Measurements from ENCODE around the gene NTNG2.

Gene NTNG2

GRCh38 chr9:132147331-132147730 lies 14.5 kb upstream of the NTNG2 start:
- DNase-seq (ENCODE audit: low read depth) = no peak

- DNase-seq (ENCODE audit: low read depth) = no peak
Observed at GRCh38 chr9:132147839-132148238, 14.0 kb upstream of the NTNG2 start.

GRCh38 chr9:132150256-132150655 lies 11.6 kb upstream of the NTNG2 start:
- no peak for DNase-seq (ENCODE audit: low read depth)

- DNase-seq (ENCODE audit: low read depth) = no peak
Observed at GRCh38 chr9:132151118-132151517, 10.7 kb upstream of the NTNG2 start.

GRCh38 chr9:132152231-132152630 lies 9.6 kb upstream of the NTNG2 start:
- DNase-seq (ENCODE audit: low read depth) = no peak

GRCh38 chr9:132154863-132155567 lies 6.8 kb upstream of the NTNG2 start:
- DNase-seq (ENCODE audit: low read depth) = no peak

- DNase-seq (ENCODE audit: low read depth) = no peak
Observed at GRCh38 chr9:132155568-132155895, 6.3 kb upstream of the NTNG2 start.

GRCh38 chr9:132156262-132156661 lies 5.6 kb upstream of the NTNG2 start:
- DNase-seq (ENCODE audit: low read depth) = no peak

GRCh38 chr9:132157347-132158116 lies 4.3 kb upstream of the NTNG2 start:
- DNase-seq (ENCODE audit: low read depth) = no peak

GRCh38 chr9:132160802-132161742 lies 786 bp upstream of the NTNG2 start:
- DNase-seq (ENCODE audit: low read depth) = no peak

- no peak for DNase-seq (ENCODE audit: low read depth)
Observed at GRCh38 chr9:132162764-132163456, 1.1 kb downstream of the NTNG2 start.

GRCh38 chr9:132163457-132163875 lies 1.6 kb downstream of the NTNG2 start:
- DNase-seq (ENCODE audit: low read depth) = no peak

- DNase-seq (ENCODE audit: low read depth) = no peak
Observed at GRCh38 chr9:132163876-132164603, 2.2 kb downstream of the NTNG2 start.

GRCh38 chr9:132164604-132165362 lies 2.9 kb downstream of the NTNG2 start:
- DNase-seq (ENCODE audit: low read depth) = no peak

GRCh38 chr9:132166599-132166998 lies 4.7 kb downstream of the NTNG2 start:
- no peak for DNase-seq (ENCODE audit: low read depth)

- no peak for DNase-seq (ENCODE audit: low read depth)
Observed at GRCh38 chr9:132167192-132167591, 5.3 kb downstream of the NTNG2 start.

- DNase-seq (ENCODE audit: low read depth) = no peak
Observed at GRCh38 chr9:132168347-132168746, 6.5 kb downstream of the NTNG2 start.

- DNase-seq (ENCODE audit: low read depth) = no peak
Observed at GRCh38 chr9:132168851-132169250, 7.0 kb downstream of the NTNG2 start.

GRCh38 chr9:132169672-132170392 lies 8.0 kb downstream of the NTNG2 start:
- DNase-seq (ENCODE audit: low read depth) = peak; percentile 35

GRCh38 chr9:132171702-132172101 lies 9.8 kb downstream of the NTNG2 start:
- no peak for DNase-seq (ENCODE audit: low read depth)

Data from CMK (cell line).